Measurements from ENCODE around the gene ENPP1.
"Not testable (repeated sequence)": the region's sequence is repeated elsewhere in the genome, so short reads cannot be mapped to it uniquely, and the experiment has no call there.

ENPP1 gene

GRCh38 chr6:131883016-131883415, 75.2 kb downstream of the ENPP1 start:
- no peak for FAIRE-seq

- no peak for FAIRE-seq
These were observed 77.4 kb downstream of the ENPP1 start for GRCh38 chr6:131885237-131885636.

- no peak for FAIRE-seq
These were observed 78.7 kb downstream of the ENPP1 start for GRCh38 chr6:131886517-131886916.

- FAIRE-seq, result no peak
These were observed 82.3 kb downstream of the ENPP1 start for GRCh38 chr6:131890091-131890490.

GRCh38 chr6:131893198-131893597, 85.4 kb downstream of the ENPP1 start:
- no peak for FAIRE-seq

GRCh38 chr6:131894493-131895424, 86.9 kb downstream of the ENPP1 start:
- no peak for FAIRE-seq

- FAIRE-seq, result no peak
These were observed 89.2 kb downstream of the ENPP1 start for GRCh38 chr6:131897050-131897435.

GRCh38 chr6:131897621-131898020, 89.8 kb downstream of the ENPP1 start:
- FAIRE-seq, result no peak

- no peak for FAIRE-seq
These were observed 90.9 kb downstream of the ENPP1 start for GRCh38 chr6:131898718-131899117.

- no peak for FAIRE-seq
These were observed 92.4 kb downstream of the ENPP1 start for GRCh38 chr6:131900231-131900630.

- FAIRE-seq, result not testable (repeated sequence)
These were observed 93.6 kb downstream of the ENPP1 start for GRCh38 chr6:131901326-131901873.

- FAIRE-seq, result not testable (repeated sequence)
These were observed 95.9 kb downstream of the ENPP1 start for GRCh38 chr6:131903734-131904133.

- FAIRE-seq, result not testable (repeated sequence)
These were observed 101.0 kb downstream of the ENPP1 start for GRCh38 chr6:131908787-131909186.

- peak; percentile 24 for FAIRE-seq
These were observed 101.8 kb downstream of the ENPP1 start for GRCh38 chr6:131909408-131910218.

- no peak for FAIRE-seq
These were observed 102.4 kb downstream of the ENPP1 start for GRCh38 chr6:131910219-131910589.

GRCh38 chr6:131910956-131911355, 103.1 kb downstream of the ENPP1 start:
- FAIRE-seq, result no peak

GRCh38 chr6:131911951-131912350, 104.1 kb downstream of the ENPP1 start:
- no peak for FAIRE-seq

- no peak for FAIRE-seq
These were observed 106.4 kb downstream of the ENPP1 start for GRCh38 chr6:131914234-131914633.

- FAIRE-seq, result no peak
These were observed 107.3 kb downstream of the ENPP1 start for GRCh38 chr6:131914967-131915751.

- FAIRE-seq, result not testable (repeated sequence)
These were observed 108.4 kb downstream of the ENPP1 start for GRCh38 chr6:131916091-131916796.

- no peak for FAIRE-seq
These were observed 109.0 kb downstream of the ENPP1 start for GRCh38 chr6:131916847-131917246.

- FAIRE-seq, result no peak
These were observed 109.5 kb downstream of the ENPP1 start for GRCh38 chr6:131917318-131917717.

Data from colon (tissue), 2 donors.